Measurements from ENCODE around the gene PTPRD. TPM values are rescaled to one million over a fixed set of nuclear protein-coding genes. Genes with fewer than 3 reads are reported as not detected.

The PTPRD gene
- total RNA-seq, 1 experiment from 2014 or later, result not detected

- H3K36me3 ChIP-seq (ENCODE audit: control insufficient read depth, insufficient read depth, low read length), result no peaks in the 10 kb centered on the region
- no peak for DNase-seq (ENCODE audit: low read depth, low spot score)
- no peak for ATAC-seq
- H3K4me3 ChIP-seq (ENCODE audit: low read depth in 2 of 2, low read length in 2 of 2), result no peak overlapping the region
- no peak for TF ChIP-seq SIN3A (IDR thresholded peaks at IDR 0.05; ENCODE audit: borderline replicate concordance, insufficient read depth, low read depth, low read length)
- TF ChIP-seq, protein P1, sequence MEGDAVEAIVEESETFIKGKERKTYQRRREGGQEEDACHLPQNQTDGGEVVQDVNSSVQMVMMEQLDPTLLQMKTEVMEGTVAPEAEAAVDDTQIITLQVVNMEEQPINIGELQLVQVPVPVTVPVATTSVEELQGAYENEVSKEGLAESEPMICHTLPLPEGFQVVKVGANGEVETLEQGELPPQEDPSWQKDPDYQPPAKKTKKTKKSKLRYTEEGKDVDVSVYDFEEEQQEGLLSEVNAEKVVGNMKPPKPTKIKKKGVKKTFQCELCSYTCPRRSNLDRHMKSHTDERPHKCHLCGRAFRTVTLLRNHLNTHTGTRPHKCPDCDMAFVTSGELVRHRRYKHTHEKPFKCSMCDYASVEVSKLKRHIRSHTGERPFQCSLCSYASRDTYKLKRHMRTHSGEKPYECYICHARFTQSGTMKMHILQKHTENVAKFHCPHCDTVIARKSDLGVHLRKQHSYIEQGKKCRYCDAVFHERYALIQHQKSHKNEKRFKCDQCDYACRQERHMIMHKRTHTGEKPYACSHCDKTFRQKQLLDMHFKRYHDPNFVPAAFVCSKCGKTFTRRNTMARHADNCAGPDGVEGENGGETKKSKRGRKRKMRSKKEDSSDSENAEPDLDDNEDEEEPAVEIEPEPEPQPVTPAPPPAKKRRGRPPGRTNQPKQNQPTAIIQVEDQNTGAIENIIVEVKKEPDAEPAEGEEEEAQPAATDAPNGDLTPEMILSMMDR (IDR thresholded peaks at IDR 0.05), result no peak
- TF ChIP-seq REST (IDR thresholded peaks at IDR 0.05; ENCODE audit: insufficient read depth in 1 of 2, low read depth in 2 of 2, low read length in 1 of 2), result no peak
- TF ChIP-seq POLR2AphosphoS5 (IDR thresholded peaks at IDR 0.05; ENCODE audit: low read depth, low read length), result no peak
- no peak for TF ChIP-seq TCF7L2 (IDR thresholded peaks at IDR 0.05; ENCODE audit: low read depth, low read length)
- in situ Hi-C loops (cut with HindIII; ENCODE audit: low pct_unique_long_range_greater_than_20kb, low sequenced_read_pairs), result no loop called here
- ChIA-PET POLR2A (no interaction called here), CTCF (no interaction called here)
- no peaks in the 10 kb centered on the region for H3K27me3 ChIP-seq (ENCODE audit: control insufficient read depth, insufficient read depth, low read length)
- H3K27ac ChIP-seq (ENCODE audit: low read length), result no peak overlapping the region
- no peaks in the 10 kb centered on the region for H3K9me3 ChIP-seq (ENCODE audit: control insufficient read depth, insufficient read depth, low read depth, low read length)
- BruUV-seq (replicated peaks), result no TSS peak
- intact Hi-C loops (cut with micrococcal nuclease; ENCODE audit: unreplicated experiment), result no loop called here
- no peaks in the 10 kb centered on the region for H3K4me1 ChIP-seq (ENCODE audit: control insufficient read depth, insufficient read depth, low read length)
Observed at GRCh38 chr9:8883321-8883720, 1729.5 kb downstream of the PTPRD start.

DNA sequence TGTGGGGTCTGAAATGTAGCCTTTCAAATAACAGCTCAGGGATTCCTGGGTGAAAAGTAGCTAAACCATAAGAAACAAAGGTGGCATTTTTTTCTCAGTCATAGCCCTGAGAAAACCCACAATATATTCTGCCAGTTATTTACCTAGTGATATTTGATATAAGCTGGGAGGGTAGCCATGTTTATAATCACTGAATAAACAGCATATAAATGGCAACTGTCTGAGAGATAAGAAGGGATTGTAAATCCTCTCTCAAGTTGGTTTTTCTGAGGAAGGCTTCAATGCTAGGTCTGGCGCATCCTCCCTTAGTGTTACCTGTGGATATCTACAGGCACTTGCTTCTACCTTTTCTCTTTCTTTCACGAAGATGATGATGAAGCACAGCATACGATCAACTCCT, 1732.7 kb downstream of the PTPRD start:
- BruUV-seq (replicated peaks), result no TSS peak
- ChIA-PET CTCF (no interaction called here), POLR2A (no interaction called here)
- no peaks in the 10 kb centered on the region for H3K27me3 ChIP-seq (ENCODE audit: control insufficient read depth, insufficient read depth, low read length)
- no peak for ATAC-seq
- H3K36me3 ChIP-seq (ENCODE audit: control insufficient read depth, insufficient read depth, low read length), result no peaks in the 10 kb centered on the region
- TF ChIP-seq, protein P1 (IDR thresholded peaks at IDR 0.05), result no peak
- TF ChIP-seq POLR2AphosphoS5 (IDR thresholded peaks at IDR 0.05; ENCODE audit: low read depth, low read length), result no peak
- no peak for TF ChIP-seq SIN3A (IDR thresholded peaks at IDR 0.05; ENCODE audit: borderline replicate concordance, insufficient read depth, low read depth, low read length)
- TF ChIP-seq TCF7L2 (IDR thresholded peaks at IDR 0.05; ENCODE audit: low read depth, low read length), result no peak
- no peak for TF ChIP-seq REST (IDR thresholded peaks at IDR 0.05; ENCODE audit: insufficient read depth in 1 of 2, low read depth in 2 of 2, low read length in 1 of 2)
- in situ Hi-C loops (cut with HindIII; ENCODE audit: low pct_unique_long_range_greater_than_20kb, low sequenced_read_pairs) (no loop called here), intact Hi-C loops (cut with micrococcal nuclease; ENCODE audit: unreplicated experiment) (no loop called here)
- no peaks in the 10 kb centered on the region for H3K9me3 ChIP-seq (ENCODE audit: control insufficient read depth, insufficient read depth, low read depth, low read length)
- H3K4me3 ChIP-seq (ENCODE audit: low read depth in 2 of 2, low read length in 2 of 2), result no peak overlapping the region
- H3K27ac ChIP-seq (ENCODE audit: low read length), result no peak overlapping the region
- no peaks in the 10 kb centered on the region for H3K4me1 ChIP-seq (ENCODE audit: control insufficient read depth, insufficient read depth, low read length)
- DNase-seq (ENCODE audit: low read depth, low spot score), result no peak
